ENCODE data around the gene TMEM138.

Gene TMEM138

GRCh38 chr11:61342207-61342803, 19.9 kb upstream of the TMEM138 start:
- no peak for DNase-seq

DNA sequence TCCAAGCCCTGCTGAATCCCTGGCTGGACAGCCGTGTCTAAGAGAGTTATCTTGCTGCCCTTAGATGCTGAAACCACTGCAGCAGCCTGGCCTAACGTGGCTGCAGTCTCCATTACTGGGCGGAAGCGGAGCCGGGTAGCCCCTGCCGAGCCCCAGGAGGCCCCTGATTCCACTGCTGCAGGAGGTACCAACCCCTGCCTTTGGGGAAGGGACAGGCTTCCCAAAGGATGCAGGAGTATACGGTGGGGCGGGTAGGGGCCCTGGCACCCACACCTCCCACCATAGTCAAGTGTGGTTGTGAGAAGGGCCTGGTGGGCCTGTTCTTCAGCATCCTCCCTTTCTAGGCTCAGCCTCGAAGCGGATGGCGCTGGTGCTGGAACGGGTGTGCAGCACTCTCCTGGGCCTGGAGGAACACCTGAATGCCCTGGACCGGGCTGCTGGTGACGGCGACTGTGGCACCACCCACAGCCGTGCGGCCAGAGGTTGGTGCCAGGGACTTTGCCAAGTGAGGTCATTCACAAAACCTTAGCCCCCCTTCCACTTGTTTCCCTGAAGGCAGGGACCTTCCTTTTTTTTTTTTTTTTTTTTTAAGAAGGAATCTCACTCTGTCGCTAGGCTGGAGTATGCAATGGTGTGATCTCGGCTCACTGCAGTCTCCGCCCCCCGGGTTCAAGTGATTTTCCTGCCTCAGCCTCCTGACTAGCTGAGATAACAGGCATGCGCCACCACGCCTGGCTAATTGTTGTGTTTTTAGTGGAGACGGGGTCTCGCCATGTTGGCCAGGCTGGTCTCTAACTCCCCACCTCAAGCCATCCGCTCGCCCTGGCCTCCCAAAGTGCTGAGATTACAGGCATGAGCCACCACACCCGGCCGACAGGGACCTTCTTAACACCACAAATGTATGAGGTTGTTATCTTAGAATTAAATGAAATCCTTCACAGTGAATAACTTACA, 18.1 kb upstream of the TMEM138 start:
- DNase-seq: no peak

DNA sequence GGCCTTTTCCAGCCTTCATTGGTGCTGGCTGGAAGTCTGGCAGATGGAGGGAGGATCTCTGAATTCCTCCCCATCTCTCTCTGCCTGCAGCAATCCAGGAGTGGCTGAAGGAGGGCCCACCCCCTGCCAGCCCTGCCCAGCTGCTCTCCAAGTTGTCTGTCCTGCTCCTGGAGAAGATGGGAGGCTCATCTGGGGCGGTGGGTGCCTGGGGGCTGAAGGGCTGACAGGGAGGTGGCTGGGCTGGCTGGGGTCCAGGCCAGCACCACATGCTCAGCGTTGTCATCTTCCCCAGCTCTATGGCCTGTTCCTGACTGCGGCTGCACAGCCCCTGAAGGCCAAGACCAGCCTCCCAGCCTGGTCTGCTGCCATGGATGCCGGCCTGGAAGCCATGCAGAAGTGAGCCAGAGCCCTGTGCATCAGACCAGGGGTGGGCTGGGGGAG, 17.0 kb upstream of the TMEM138 start:
- no peak for DNase-seq

DNA sequence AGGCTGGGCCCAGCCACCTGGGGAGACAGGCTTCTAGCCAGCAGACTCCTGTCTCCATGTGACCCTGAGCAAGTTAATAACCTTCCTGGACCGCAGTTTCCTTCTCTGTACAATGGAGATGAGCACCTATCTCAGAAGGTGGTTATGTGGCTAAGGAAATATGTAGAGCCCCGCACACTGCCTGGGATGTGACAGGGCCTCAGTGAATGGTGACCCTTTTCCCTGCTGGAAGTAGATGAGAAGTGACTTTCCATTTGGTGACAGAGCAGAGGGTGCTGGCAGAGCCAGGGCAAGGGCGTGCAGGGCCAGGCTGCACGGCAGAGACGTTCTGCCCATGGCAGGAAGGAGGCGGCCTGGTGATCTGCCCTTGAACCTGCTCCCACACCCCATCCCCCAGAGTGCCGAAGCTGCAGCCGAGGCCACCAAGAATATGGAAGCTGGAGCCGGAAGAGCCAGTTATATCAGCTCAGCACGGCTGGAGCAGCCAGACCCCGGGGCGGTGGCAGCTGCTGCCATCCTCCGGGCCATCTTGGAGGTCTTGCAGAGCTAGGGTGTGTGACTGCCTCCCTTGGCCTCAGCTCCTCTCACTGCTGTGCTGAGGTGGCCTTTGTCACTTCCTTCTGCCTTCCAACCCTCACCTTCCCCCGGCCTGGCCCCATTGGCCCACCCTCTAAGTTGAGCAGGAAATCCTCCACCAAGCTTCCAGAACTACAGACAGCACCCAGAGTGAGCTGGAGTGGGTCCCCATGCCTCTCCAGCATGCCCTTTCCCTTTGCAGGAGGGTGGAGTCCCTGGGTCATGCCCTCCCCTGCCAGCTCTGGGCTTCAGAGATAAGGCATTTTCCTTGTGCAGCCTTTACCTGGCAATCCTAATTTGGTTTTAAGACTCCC, 16.0 kb upstream of the TMEM138 start:
- DNase-seq: no peak

GRCh38 chr11:61347916-61348461, 14.2 kb upstream of the TMEM138 start:
- no peak for DNase-seq

GRCh38 chr11:61349189-61349751, 12.9 kb upstream of the TMEM138 start:
- DNase-seq: no peak

DNA sequence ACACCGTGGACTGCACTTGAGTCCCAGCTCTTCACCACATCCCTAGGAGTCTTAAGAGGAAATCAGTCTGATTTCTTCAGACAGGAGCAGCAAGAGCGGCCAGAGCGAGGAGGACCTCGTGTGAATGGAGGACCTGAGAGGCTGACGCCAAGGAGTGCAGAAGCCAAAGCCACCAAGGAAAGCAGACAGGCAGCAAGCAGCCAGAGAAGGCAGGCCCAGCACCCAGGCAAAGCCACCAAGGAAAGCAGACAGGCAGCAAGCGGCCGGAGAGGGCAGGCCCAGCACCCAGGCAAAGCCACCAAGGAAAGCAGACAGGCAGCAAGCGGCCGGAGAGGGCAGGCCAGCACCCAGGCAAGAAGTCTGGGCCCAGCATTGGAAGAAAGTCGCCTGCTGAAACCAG, 12.3 kb upstream of the TMEM138 start:
- DNase-seq: no peak

- DNase-seq: no peak
Measured at GRCh38 chr11:61350336-61350735, 11.8 kb upstream of the TMEM138 start.

GRCh38 chr11:61350803-61351202, 11.4 kb upstream of the TMEM138 start:
- DNase-seq: no peak

DNA sequence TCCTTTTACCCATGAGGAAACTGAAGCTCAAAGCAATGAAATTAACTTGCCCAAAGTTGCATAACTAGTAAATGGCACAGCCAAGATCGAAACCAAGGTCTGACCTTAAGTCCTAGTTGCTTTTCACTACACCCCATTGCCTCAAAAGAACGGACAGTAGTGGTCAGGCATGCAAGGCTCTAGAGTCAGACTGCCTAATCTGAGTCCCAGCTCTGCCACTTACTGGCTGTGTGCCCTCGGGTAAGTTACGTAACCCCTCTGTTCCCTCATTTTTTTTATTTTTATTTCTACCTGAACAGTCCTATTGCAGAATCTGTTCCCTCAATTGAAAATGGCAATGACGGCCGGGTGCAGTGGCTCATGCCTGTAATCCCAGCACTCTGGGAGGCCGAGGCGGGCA, 10.1 kb upstream of the TMEM138 start:
- DNase-seq: no peak

GRCh38 chr11:61353131-61354067, 8.8 kb upstream of the TMEM138 start:
- no peak for DNase-seq

DNA sequence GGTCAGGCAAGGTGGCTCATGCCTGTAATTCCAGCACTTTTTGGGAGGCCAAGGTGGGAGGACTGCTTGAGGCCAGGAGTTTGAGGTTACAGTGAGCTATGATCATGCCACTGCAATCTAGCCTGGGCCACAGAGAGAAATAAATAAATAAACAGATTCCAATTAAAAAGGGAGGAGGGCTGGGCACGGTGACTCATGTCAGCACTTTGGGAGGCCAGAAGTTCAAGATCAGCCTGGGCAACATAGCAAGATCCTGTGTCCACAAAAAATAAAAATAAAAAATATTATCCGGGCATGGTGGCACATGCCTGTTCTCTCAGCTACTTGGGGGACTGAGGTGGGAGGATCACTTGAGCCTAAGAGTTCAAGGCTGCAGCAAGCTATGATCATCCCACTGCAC, 8.0 kb upstream of the TMEM138 start:
- no peak for DNase-seq

DNA sequence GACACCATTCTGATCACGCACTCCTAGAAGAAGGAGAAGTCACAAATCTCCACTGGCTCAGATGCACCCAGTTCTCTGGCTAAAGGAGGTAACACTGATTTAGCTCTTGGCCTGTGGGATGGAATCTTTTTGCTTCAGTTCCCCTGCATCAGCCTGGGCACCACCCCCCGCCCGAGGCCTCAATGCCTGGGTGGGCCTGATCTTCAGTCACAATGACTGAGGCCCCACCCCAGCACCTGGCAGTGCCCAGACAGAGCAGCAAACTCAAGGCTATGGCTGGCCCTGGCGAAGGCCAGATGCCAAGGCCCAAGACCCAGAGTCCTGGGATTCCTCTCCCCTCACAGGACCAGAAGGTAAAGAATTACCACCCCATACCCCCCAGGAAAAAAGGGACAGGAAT, 5.5 kb upstream of the TMEM138 start:
- no peak for DNase-seq

- DNase-seq: no peak
Measured at GRCh38 chr11:61357233-61357893, 4.8 kb upstream of the TMEM138 start.

DNA sequence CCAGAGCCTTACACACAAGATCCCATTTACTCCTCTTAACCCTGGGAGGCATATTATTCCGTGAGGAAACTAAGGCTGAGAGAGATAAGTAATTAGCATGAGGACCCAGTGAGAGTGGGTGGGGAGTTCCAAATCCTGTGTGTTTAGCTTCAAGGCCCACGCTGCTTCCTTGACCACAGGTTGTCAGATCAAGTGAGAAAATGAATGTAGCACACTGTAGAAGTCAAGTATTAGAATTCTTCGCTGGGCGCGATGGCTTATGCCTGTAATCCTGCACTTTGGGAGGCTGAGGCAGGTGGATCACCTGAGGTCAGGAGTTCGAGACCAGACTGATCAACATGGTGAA, 4.3 kb upstream of the TMEM138 start:
- DNase-seq: no peak

- DNase-seq: no peak
Measured at GRCh38 chr11:61358566-61358965, 3.6 kb upstream of the TMEM138 start.

DNA sequence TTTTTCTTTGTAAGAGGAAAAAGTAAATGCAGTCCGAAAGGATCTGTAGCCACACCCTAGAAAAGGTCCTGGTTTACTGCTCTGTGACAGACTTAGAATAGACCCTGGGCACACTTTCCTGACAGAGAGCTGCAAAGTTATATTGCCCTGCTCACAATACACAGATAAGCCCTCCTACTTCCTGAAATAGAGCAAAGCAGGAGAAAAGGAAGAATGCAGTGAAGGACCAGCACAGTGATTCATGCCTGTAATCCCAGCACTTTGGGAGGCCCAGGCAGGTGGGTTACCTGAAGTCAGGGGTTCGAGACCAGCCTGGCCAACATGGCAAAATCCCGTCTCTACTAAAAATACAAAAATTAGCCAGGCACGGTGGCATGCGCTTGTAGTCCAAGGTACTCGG, 2.7 kb upstream of the TMEM138 start:
- DNase-seq: no peak

DNA sequence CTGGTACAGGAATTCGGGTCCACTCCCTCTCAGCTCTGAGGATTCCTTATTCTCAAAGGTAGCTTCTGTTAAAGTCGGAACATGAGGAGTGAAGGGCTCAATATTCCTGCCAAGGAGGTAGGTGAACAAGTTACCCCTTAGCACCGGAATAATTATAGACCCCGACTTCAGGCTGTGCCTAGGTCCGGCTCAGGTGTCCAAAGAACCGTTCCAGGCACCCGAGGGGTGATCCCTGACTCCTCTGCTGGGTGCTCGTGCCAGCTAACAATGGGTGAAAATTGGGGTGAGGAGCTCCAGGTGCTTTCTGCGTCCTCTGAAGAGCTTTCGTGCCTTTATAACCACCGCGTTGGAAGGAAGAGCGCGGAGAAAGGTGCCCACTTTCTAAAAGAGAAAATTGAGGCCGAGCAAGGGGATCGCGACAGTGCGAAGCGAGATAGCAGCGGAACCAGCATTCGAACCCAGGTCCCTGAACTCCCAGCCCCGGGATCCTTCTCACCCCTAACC, 885 bp upstream of the TMEM138 start:
- no peak for DNase-seq

GRCh38 chr11:61362542-61362875, 335 bp downstream of the TMEM138 start:
- peak; percentile 27 for DNase-seq

DNA sequence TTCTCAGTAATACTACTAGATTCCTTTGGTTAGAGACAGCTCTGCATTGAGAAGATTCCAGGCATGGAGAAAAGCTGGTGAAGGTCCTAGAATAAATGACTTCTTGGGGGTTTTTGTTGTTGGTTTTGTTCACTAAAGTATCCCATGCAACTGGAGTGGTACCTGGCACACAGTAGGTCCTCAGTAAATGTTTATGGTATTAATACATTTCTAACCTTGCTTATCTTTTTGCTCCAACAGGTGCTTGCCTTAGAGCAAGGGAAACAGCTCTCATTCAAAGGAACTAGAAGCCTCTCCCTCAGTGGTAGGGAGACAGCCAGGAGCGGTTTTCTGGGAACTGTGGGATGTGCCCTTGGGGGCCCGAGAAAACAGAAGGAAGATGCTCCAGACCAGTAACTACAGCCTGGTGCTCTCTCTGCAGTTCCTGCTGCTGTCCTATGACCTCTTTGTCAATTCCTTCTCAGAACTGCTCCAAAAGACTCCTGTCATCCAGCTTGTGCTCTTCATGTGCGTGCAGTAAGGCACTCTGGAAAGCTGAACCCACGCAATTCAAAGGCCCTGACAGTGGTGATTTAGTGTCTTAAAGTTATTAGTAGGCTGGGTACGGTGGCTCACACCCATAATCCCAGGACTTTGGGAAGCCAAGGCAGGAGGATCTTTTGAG, 2.0 kb downstream of the TMEM138 start:
- DNase-seq: no peak
